ENCODE data around the gene DHX8.

The DHX8 gene

GRCh38 chr17:43572368-43572980 lies 88.7 kb downstream of the DHX8 start:
- in situ Hi-C loops (cut with MboI; ENCODE audit: low sequenced_read_pairs) = loop anchor here (10.0 kb wide), 1 partner anchor 192 kb away; no protein-coding TSS in a partner anchor

DNA sequence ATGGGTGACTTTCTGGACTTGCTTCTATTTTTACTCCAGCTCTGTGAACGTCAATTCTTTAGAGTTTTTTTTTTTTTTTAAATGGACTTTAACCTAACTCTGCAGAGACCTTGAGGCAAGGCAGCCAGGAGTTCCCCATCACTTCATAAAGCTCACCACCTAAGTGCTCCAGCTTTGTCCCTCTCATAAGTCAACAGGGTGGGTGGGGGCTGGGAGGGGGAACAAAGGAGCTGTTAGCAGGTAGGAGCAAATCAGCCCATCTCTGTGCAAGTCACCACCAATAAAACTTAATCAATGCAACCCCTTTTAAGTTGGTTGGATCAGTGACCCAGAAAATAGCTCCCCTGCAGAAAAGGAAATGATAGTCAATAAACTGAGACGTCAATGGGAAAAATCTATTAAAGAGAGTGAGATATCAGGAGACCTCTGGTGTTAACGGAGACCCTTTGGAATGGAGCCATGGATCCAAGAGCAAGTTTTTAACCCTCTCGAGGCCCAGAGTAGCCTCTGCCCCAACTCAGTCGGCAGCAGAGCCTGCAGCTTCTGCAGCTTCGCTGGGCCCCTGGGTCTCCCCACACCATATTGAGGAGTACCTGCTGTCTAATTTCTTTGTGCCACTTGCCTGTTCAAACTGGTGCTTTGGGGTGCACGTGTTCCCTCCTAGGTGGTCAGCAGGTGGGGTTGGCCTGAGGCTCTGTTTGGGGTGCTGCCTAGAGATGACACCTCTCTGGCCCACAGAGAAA lies 90.0 kb downstream of the DHX8 start:
- in situ Hi-C loops (cut with MboI; ENCODE audit: low sequenced_read_pairs) = loop anchor here (10.0 kb wide), 1 partner anchor 191 kb away; no protein-coding TSS in a partner anchor

DNA sequence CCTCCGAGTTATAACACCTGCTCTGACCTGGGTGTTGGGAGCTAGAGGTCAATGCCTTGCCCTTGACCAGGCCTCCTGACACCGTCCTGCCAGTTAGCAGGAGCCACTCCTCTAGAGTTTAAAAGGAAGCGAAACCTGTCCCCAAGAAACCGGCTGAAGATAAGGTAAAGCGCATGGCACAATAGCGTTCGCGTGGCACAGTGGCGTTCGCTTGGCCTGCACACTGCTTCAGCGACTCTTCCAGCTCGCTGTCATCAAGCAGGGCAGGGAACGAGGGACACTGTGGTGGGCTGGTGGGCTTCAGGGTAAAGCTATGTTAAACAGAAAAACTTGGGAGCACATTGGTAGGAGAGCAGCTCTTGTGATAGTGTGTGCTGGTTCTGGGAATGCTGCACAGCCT lies 90.6 kb downstream of the DHX8 start:
- in situ Hi-C loops (cut with MboI; ENCODE audit: low sequenced_read_pairs) = loop anchor here (10.0 kb wide), 1 partner anchor 190 kb away; no protein-coding TSS in a partner anchor

DNA sequence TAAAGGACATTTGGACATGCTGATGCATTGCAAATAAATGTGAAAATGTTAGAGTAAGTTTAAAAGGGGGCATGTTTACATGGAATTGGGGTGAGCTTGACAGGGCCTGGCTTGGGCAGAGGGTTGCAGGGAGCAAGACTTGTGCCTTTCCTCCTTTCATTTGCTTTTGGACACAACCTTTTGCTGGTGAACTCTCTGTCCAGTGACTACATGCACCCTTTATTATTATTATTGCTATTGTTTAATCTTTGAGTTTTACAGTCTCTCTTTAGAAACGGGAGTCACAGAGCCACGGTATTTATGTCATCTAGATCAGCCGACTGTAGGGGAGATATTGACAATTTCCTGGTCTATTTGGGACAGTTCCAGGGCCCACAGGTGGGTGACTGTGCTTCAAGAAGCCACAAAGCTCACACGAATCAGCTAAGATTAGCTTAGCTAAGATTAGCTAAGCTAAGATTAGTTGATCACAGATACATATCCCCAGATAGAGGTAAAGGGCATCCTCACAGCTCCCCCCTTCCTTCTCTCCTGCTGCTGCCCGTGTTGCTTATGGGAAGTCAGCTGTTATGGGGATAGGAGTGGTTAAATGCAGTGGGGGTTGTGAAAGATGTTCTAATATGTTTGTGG lies 91.2 kb downstream of the DHX8 start:
- in situ Hi-C loops (cut with MboI; ENCODE audit: low sequenced_read_pairs) = loop anchor here (5.0 to 10.0 kb wide), 2 partner anchors 97 to 190 kb away; no protein-coding TSS in a partner anchor
